Uterus (tissue), 2 donors: ENCODE measurements around the gene C20orf173.

Experiments used
- POLR2A ChIP-seq, 2 donors: fragments of 450-650 bp; IDR thresholded peaks; one replicate each; pipeline ENCODE4 v1.6.1; 2016; ENCODE audit warnings: antibody characterized with exemption in 2 of 2, mild to moderate bottlenecking in 1 of 2, moderate library complexity in 1 of 2
- TF ChIP-seq, protein P1 (sequence below), 4 experiments: fragments of 200-600 bp in 2 of 4; fragments of 450-650 bp in 2 of 4; sonication (generic) in 2 of 4; IDR thresholded peaks; one replicate each; pipeline ENCODE4 v1.5.1; 2016 to 2019; ENCODE audit warnings: antibody characterized with exemption in 4 of 4, mild to moderate bottlenecking in 2 of 4, moderate library complexity in 1 of 4

DNA sequence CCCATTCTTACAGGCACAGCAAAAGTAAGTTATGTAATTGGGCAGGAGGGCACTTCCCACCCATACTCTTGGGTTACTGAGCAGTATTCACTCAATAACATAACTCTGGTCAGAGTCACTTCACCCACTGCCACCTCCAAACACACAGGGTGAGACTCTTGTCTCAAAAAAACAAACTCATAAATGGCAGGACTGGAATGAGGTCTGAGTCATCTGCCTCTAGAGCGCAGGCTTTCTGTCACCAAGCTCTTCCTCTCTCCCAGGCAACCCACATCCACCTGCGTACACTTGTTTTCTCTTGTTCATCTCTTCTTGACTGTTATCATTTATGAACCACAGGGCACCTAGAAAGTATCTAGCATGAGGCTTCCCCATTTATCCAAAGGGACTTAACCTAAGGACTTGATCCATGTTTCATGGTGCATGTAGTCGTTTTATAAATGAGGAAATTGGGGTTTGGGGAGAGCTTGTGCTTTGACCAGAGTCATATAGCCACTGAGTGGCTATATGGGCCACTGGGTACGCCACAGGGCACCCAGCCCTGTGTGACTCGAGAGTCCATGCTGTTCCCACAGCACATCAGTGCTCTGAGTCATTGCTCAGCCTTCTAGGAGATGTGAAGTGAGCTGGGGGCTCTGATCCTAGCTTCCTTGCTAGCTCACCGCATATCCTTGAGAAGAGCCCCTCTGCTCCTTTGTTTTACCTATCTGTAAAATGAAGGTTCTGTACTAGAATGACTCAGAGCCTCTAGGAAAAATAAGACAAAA is 22.4 kb downstream of the C20orf173 start:
- TF ChIP-seq, protein P1, sequence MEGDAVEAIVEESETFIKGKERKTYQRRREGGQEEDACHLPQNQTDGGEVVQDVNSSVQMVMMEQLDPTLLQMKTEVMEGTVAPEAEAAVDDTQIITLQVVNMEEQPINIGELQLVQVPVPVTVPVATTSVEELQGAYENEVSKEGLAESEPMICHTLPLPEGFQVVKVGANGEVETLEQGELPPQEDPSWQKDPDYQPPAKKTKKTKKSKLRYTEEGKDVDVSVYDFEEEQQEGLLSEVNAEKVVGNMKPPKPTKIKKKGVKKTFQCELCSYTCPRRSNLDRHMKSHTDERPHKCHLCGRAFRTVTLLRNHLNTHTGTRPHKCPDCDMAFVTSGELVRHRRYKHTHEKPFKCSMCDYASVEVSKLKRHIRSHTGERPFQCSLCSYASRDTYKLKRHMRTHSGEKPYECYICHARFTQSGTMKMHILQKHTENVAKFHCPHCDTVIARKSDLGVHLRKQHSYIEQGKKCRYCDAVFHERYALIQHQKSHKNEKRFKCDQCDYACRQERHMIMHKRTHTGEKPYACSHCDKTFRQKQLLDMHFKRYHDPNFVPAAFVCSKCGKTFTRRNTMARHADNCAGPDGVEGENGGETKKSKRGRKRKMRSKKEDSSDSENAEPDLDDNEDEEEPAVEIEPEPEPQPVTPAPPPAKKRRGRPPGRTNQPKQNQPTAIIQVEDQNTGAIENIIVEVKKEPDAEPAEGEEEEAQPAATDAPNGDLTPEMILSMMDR (IDR thresholded peaks at IDR 0.05): no peak
- no peak for TF ChIP-seq POLR2A (IDR thresholded peaks at IDR 0.05)
